HCT116 (cell line): ENCODE measurements around the gene LYPD5. TPM values are rescaled to one million over a fixed set of nuclear protein-coding genes. Genes with fewer than 3 reads are reported as not detected.

Source experiments
- ATAC-seq: fragments of 200-7000 bp; cut with Tn5 transposase; 2 replicates; pipeline ENCODE4 v1.9.1; 2020; ENCODE audit warnings: mild to moderate bottlenecking, moderate library complexity
- BruUV-seq: library from RNA; stranded (reverse); fragments of 400-500 nt; replicated peaks from 2 replicates; lab custom pipeline; 2021; lab: Mats Ljungman, UMichigan
- CTCF ChIA-PET: fragments of 300-600 bp; sonication (Branson Sonifier 250); formaldehyde crosslinking; loops from one replicate; lab custom pipeline; 2021; ENCODE audit warnings: antibody characterized with exemption; lab: Charles Lee
- POLR2A ChIA-PET: fragments of 300-600, 350-600 bp; sonication (Branson Sonifier 250); formaldehyde crosslinking; loops from one replicate; lab custom pipeline; 2021; ENCODE audit warnings: antibody characterized with exemption; lab: Charles Lee
- RAD21 ChIA-PET, 2 experiments: fragments of 300-600 bp; sonication (Branson Sonifier 250); formaldehyde crosslinking; loops; one replicate each; lab custom pipeline; 2023; ENCODE audit warnings: low total read pairs in 2 of 2; ENCODE audit not compliant: uncharacterized antibody in 2 of 2, unreplicated experiment in 2 of 2, low non-redundant PET in 1 of 2; lab: Charles Lee
- DNase-seq: peaks from one replicate; pipeline ENCODE4 v3.0.0-alpha.2; 2010; ENCODE audit warnings: low read depth, low spot score
- H2AFZ ChIP-seq: fragments of 200-600 bp; shearing (Covaris generic), sonication (generic); 2 replicates; pipeline ENCODE4 v1.6.1; 2017; ENCODE audit warnings: low read depth, mixed run types, mixed read lengths, antibody characterized with exemption, low read length; ENCODE audit not compliant: poor library complexity, severe bottlenecking
- H3K27ac ChIP-seq: 2 replicates; pipeline ENCODE4 v1.5.1; 2012; ENCODE audit warnings: low read depth, low read length
- H3K27me3 ChIP-seq: fragments of 200-600 bp; sonication (generic); 2 replicates; pipeline ENCODE4 v1.6.1; 2016; ENCODE audit warnings: mixed run types, low read length, mixed read lengths; ENCODE audit not compliant: insufficient read depth
- H3K36me3 ChIP-seq, 2 experiments: fragments of 200-500 bp in 1 of 2; fragments of 200-600 bp in 1 of 2; sonication (Bioruptor generic) in 1 of 2; sonication (generic) in 1 of 2; 2 replicates each; pipeline versions ENCODE4 v1.5.1 to v1.6.1; 2014 to 2016; ENCODE audit warnings: low read length in 2 of 2, inconsistent platforms in 1 of 2, mixed read lengths in 1 of 2, mixed run types in 1 of 2; ENCODE audit not compliant: insufficient read depth in 2 of 2, control insufficient read depth in 1 of 2
- H3K4me1 ChIP-seq, 2 experiments: fragments of 200-600 bp in 1 of 2; sonication (generic) in 1 of 2; 2 replicates each; pipeline versions ENCODE4 v1.5.1 to v1.6.1; 2012 to 2017; ENCODE audit warnings: low read length in 2 of 2, inconsistent platforms in 1 of 2, mild to moderate bottlenecking in 1 of 2, mixed read lengths in 1 of 2, mixed run types in 1 of 2, moderate library complexity in 1 of 2; ENCODE audit not compliant: insufficient read depth in 2 of 2, control insufficient read depth in 1 of 2
- H3K4me2 ChIP-seq: fragments of 200-600 bp; sonication (generic); 2 replicates; pipeline ENCODE4 v1.6.1; 2017; ENCODE audit warnings: mixed run types, low read length, mixed read lengths
- H3K4me3 ChIP-seq, 2 experiments: fragments of 200-600 bp in 1 of 2; sonication (generic) in 1 of 2; replicated peaks in 1 of 2; 2 replicates each; pipeline ENCODE4 v1.5.1; 2011 to 2016; ENCODE audit warnings: low read length in 2 of 2, control low read depth in 1 of 2, low read depth in 1 of 2, mild to moderate bottlenecking in 1 of 2, mixed read lengths in 1 of 2, mixed run types in 1 of 2
- H3K79me2 ChIP-seq: fragments of 200-600 bp; sonication (generic); 2 replicates; pipeline ENCODE4 v1.6.1; 2017; ENCODE audit warnings: mild to moderate bottlenecking, mixed run types, low read length, moderate library complexity, mixed read lengths; ENCODE audit not compliant: insufficient read depth
- H3K9ac ChIP-seq: fragments of 200-600 bp; sonication (generic); 2 replicates; pipeline ENCODE4 v1.6.1; 2016; ENCODE audit warnings: low read length, mixed read lengths
- H3K9me2 ChIP-seq: fragments of 200-600 bp; sonication (generic), shearing (Covaris generic); 2 replicates; pipeline ENCODE4 v1.6.1; 2017; ENCODE audit warnings: mixed run types, mild to moderate bottlenecking, moderate library complexity; ENCODE audit not compliant: insufficient read depth
- H3K9me3 ChIP-seq, 2 experiments: fragments of 200-500 bp in 1 of 2; fragments of 200-600 bp in 1 of 2; sonication (Bioruptor generic) in 1 of 2; sonication (generic) in 1 of 2; 2 replicates each; pipeline ENCODE4 v1.6.1; 2014 to 2017; ENCODE audit warnings: low read length in 2 of 2, mixed read lengths in 2 of 2, inconsistent platforms in 1 of 2, low read depth in 1 of 2, mild to moderate bottlenecking in 1 of 2, mixed run types in 1 of 2, moderate library complexity in 1 of 2; ENCODE audit not compliant: control insufficient read depth in 1 of 2, insufficient read depth in 1 of 2
- H4K20me1 ChIP-seq: fragments of 200-600 bp; sonication (generic), shearing (Covaris generic); 2 replicates; pipeline ENCODE4 v1.6.1; 2017; ENCODE audit warnings: mixed run types, mild to moderate bottlenecking, moderate library complexity; ENCODE audit not compliant: insufficient read depth
- CBX3 ChIP-seq: IDR thresholded peaks from 2 replicates; pipeline ENCODE4 v1.6.1; 2012; ENCODE audit warnings: low read depth
- ELF1 ChIP-seq: IDR thresholded peaks from 2 replicates; pipeline ENCODE4 v1.6.1; 2012; ENCODE audit warnings: low read depth, borderline replicate concordance
- EZH2 ChIP-seq: fragments of 200-600 bp; sonication (generic); IDR thresholded peaks from 2 replicates; pipeline ENCODE4 v1.6.1; 2017; ENCODE audit warnings: antibody characterized with exemption, mixed run types
- EZH2phosphoT487 ChIP-seq: fragments of 200-600 bp; IDR thresholded peaks from 2 replicates; pipeline ENCODE4 v1.6.1; 2018; ENCODE audit warnings: antibody characterized with exemption, borderline replicate concordance
- MAX ChIP-seq: IDR thresholded peaks from 2 replicates; pipeline ENCODE4 v1.6.1; 2012
- POLR2A ChIP-seq: IDR thresholded peaks from 2 replicates; pipeline ENCODE4 v1.7.0; 2011; ENCODE audit warnings: borderline replicate concordance; ENCODE audit not compliant: insufficient read depth, insufficient read length; ENCODE audit errors: extremely low read depth
- SRF ChIP-seq: IDR thresholded peaks from 2 replicates; pipeline ENCODE4 v1.6.1; 2012; ENCODE audit warnings: low read depth
- TCF7L2 ChIP-seq: IDR thresholded peaks from 2 replicates; pipeline ENCODE4 v1.7.0; 2011; ENCODE audit warnings: borderline replicate concordance, inconsistent platforms; ENCODE audit not compliant: insufficient read depth, insufficient read length; ENCODE audit errors: extremely low read depth
- ZFX ChIP-seq: fragments of 450-650 bp; IDR thresholded peaks from 2 replicates; pipeline ENCODE4 v1.6.1; 2017
- ZNF274 ChIP-seq: fragments of 200-500 bp; sonication (Bioruptor generic); IDR thresholded peaks from 2 replicates; pipeline ENCODE4 v1.6.1; 2014; ENCODE audit warnings: mild to moderate bottlenecking, low read depth, low read length, inconsistent platforms
- intact Hi-C: fragments of 100-400 bp; cut with micrococcal nuclease; formaldehyde crosslinking; loops from 2 replicates; pipeline ENCODE4 v1.10.0; 2022
- total RNA-seq: library from RNA; stranded (reverse); gene quantifications from one replicate; pipeline ENCODE4 v1.2.1, GENCODE V29; 2021; ENCODE audit not compliant: unreplicated experiment

Gene LYPD5
- total RNA-seq, 1 experiment from 2014 or later = 7.6 TPM

DNA sequence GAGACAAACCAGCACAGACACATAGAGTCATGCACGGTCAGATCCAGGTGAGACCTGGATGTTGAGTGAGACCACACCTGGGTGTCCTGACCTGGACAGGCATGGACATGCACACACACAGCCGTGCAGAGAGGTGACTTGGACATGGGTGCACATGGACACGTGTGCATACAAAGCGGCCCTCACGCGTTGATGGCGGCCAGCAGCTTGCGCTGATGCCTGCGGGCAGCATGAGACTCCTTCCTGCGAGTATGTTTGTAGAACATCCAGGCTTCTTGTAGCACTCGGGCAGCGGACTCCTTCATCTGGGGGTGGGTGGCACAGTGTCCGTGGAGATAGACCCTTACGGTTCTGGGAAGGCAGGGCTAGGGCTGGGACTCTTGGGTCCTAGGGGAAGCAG lies 33.0 kb downstream of the LYPD5 start:
- no peaks in the 10 kb centered on the region for H3K9me2 ChIP-seq
- H3K9ac ChIP-seq = no peak overlapping the region
- CTCF ChIA-PET = interaction anchor here (1.5 to 4.5 kb wide), 3 partner anchors 11 to 16 kb away, joined by 5 to 46 read pairs (median 10); partner anchors contain the start of genes KCNN4 and SMG9
- H3K4me1 ChIP-seq = peaks cover 28 to 44% of the 10 kb centered on the region in 2 experiments
- peaks cover 36 to 67% of the 10 kb centered on the region in 2 experiments for H3K36me3 ChIP-seq
- no peaks in the 10 kb centered on the region for H3K9me3 ChIP-seq
- peaks cover 21% of the 10 kb centered on the region; the same call in 1 of the 2 replicates for H3K79me2 ChIP-seq
- BruUV-seq = no TSS peak
- DNase-seq = no peak
- intact Hi-C loops = no loop called here
- no peaks in the 10 kb centered on the region for H4K20me1 ChIP-seq
- POLR2A ChIA-PET = no interaction called here
- no peak overlapping the region for H2AFZ ChIP-seq
- no peak overlapping the region for H3K4me3 ChIP-seq
- no peak for ATAC-seq
- H3K4me2 ChIP-seq = no peak overlapping the region
- RAD21 ChIA-PET = no interaction called here
- H3K27ac ChIP-seq = no peak overlapping the region
- TF ChIP-seq EZH2phosphoT487 = no peak
- TF ChIP-seq SRF = no peak
- TF ChIP-seq CBX3 = no peak
- no peak for TF ChIP-seq POLR2A
- TF ChIP-seq MAX = no peak
- no peak for TF ChIP-seq EZH2
- H3K27me3 ChIP-seq = no peaks in the 10 kb centered on the region

DNA sequence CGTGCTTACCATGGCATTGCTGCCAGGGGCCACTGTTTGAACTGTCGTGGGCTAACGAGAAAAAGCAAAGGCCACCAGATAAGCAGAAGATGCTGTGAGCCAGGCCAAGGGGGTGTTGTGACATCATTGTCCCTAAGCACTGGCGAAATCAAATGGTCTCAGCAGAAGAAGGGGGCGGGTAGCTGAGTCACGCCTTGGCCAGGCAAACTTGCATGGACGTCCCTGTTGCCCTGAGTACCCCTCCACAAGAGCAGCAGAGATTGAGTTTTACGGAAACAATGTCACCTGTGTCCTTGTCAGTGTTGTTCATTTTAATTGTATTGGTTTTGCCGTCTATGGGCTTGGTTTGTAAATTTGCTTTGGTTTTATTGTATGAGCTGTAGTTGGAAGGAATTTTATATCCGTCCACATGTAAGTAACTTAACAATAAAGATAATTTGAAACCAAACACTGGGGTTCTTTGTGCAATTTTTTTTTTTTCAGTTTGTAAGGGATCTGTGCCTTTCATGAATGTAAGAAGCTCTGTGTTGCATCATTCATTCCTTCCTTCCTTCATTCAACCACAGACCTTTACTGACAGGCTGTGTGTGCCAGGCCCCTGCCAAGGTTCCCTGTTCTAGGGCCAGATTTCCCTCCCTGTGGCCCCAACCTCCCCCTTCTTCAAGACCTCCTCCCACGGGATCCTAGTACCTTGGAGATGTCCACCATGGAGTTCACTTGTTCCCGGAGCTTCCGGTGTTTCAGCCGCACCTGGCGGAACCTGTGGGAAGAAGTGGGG lies 33.8 kb downstream of the LYPD5 start:
- CTCF ChIA-PET = interaction anchor here (1.1 to 4.5 kb wide), 4 partner anchors 12 to 22 kb away, joined by 5 to 46 read pairs (median 8); partner anchors contain the start of genes KCNN4 and SMG9
- no peaks in the 10 kb centered on the region for H3K27me3 ChIP-seq
- no peaks in the 10 kb centered on the region for H3K9me2 ChIP-seq
- H3K9ac ChIP-seq = no peak overlapping the region
- no TSS peak for BruUV-seq
- H2AFZ ChIP-seq = no peak overlapping the region
- TF ChIP-seq EZH2phosphoT487 = no peak
- no peak for TF ChIP-seq POLR2A
- TF ChIP-seq ELF1 = no peak
- no peak for TF ChIP-seq EZH2
- TF ChIP-seq ZNF274 = no peak
- no peak for TF ChIP-seq TCF7L2
- TF ChIP-seq MAX = no peak
- no peak for TF ChIP-seq ZFX
- H3K4me2 ChIP-seq = no peak overlapping the region
- H4K20me1 ChIP-seq = no peaks in the 10 kb centered on the region
- intact Hi-C loops = no loop called here
- POLR2A ChIA-PET = interaction anchor here (1.1 kb wide), 1 partner anchor 100 kb away, joined by 3 read pairs; no protein-coding TSS in a partner anchor
- no peaks in the 10 kb centered on the region for H3K9me3 ChIP-seq
- RAD21 ChIA-PET = interaction anchor here in 1 of 2 experiments (0.6 kb wide), 1 partner anchor 244 kb away, joined by 3 read pairs; no protein-coding TSS in a partner anchor
- peaks cover 36 to 52% of the 10 kb centered on the region in 2 experiments for H3K4me1 ChIP-seq
- H3K36me3 ChIP-seq = peaks cover 33 to 62% of the 10 kb centered on the region in 2 experiments
- H3K79me2 ChIP-seq = peaks cover 17% of the 10 kb centered on the region; the same call in 1 of the 2 replicates
- ATAC-seq (no peak), DNase-seq (no peak)
- no peak overlapping the region for H3K27ac ChIP-seq
- no peak overlapping the region for H3K4me3 ChIP-seq
